A673 (cell line): ENCODE data around the gene DOCK1. TPM values are rescaled to one million over a fixed set of nuclear protein-coding genes. Genes with fewer than 3 reads are reported as not detected.

Experiments used
- BruUV-seq: library from RNA; stranded (reverse); fragments of 400-500 nt; replicated peaks from 2 replicates; lab custom pipeline; 2021; lab: Mats Ljungman, UMichigan
- CTCF ChIA-PET: fragments of 300-600 bp; sonication (Branson Sonifier 250); formaldehyde crosslinking; loops from one replicate; lab custom pipeline; 2022; ENCODE audit warnings: antibody characterized with exemption; lab: Charles Lee
- POLR2A ChIA-PET: fragments of 300-600 bp; sonication (Branson Sonifier 250); formaldehyde crosslinking; loops from one replicate; lab custom pipeline; 2022; ENCODE audit warnings: antibody characterized with exemption; ENCODE audit not compliant: low non-redundant PET; lab: Charles Lee
- DNase-seq: peaks from one replicate; pipeline ENCODE4 v3.0.0-alpha.2; 2015; ENCODE audit warnings: low spot score
- H3K27ac ChIP-seq: fragments of 200-600 bp; sonication (generic); 2 replicates; pipeline ENCODE4 v1.5.1; 2016; ENCODE audit warnings: mixed run types, low read depth, mild to moderate bottlenecking, mixed read lengths, antibody characterized with exemption, low read length; ENCODE audit not compliant: poor library complexity, severe bottlenecking
- H3K27me3 ChIP-seq: fragments of 200-600 bp; sonication (generic); replicated peaks from 2 replicates; pipeline ENCODE4 v1.6.1; 2017; ENCODE audit warnings: mixed run types, low read depth, mild to moderate bottlenecking, mixed read lengths, antibody characterized with exemption, low read length; ENCODE audit not compliant: insufficient read depth, poor library complexity
- H3K36me3 ChIP-seq: fragments of 200-600 bp; sonication (generic); 2 replicates; pipeline ENCODE4 v1.6.1; 2016; ENCODE audit warnings: mixed run types, mild to moderate bottlenecking, mixed read lengths, antibody characterized with exemption, low read length; ENCODE audit not compliant: insufficient read depth, poor library complexity, severe bottlenecking
- H3K4me1 ChIP-seq: fragments of 200-600 bp; sonication (generic); 2 replicates; pipeline ENCODE4 v1.6.1; 2017; ENCODE audit warnings: mixed run types, mild to moderate bottlenecking, mixed read lengths, antibody characterized with exemption, low read length; ENCODE audit not compliant: insufficient read depth, poor library complexity, severe bottlenecking
- H3K4me3 ChIP-seq: fragments of 200-600 bp; sonication (generic); 2 replicates; pipeline ENCODE4 v1.5.1; 2016; ENCODE audit warnings: low read depth, mixed run types, mild to moderate bottlenecking, mixed read lengths, low read length; ENCODE audit not compliant: poor library complexity, severe bottlenecking
- H3K9me3 ChIP-seq: fragments of 200-600 bp; sonication (generic); 2 replicates; pipeline ENCODE4 v1.6.1; 2016; ENCODE audit warnings: mixed run types, low read depth, mild to moderate bottlenecking, mixed read lengths, antibody characterized with exemption, low read length; ENCODE audit not compliant: poor library complexity, severe bottlenecking
- CTCF ChIP-seq: fragments of 300-800, 200-600 bp; sonication (generic); conservative IDR thresholded peaks from 2 replicates; pipeline ENCODE4 v1.5.1; 2017; ENCODE audit warnings: low read depth, mild to moderate bottlenecking, antibody characterized with exemption, low read length, moderate library complexity, mixed read lengths
- EZH2 ChIP-seq: fragments of 200-600 bp; sonication (generic); IDR thresholded peaks from 2 replicates; pipeline ENCODE4 v1.6.1; 2017; ENCODE audit warnings: borderline replicate concordance, low read depth, mild to moderate bottlenecking, mixed read lengths, antibody characterized with exemption, low read length; ENCODE audit not compliant: poor library complexity, severe bottlenecking
- intact Hi-C: fragments of 100-400 bp; cut with micrococcal nuclease; formaldehyde crosslinking; loops from one replicate; pipeline ENCODE4 v1.10.0; 2022; ENCODE audit not compliant: unreplicated experiment
- total RNA-seq: library from RNA; stranded (reverse); gene quantifications from 2 replicates; pipeline ENCODE4 v1.2.3, GENCODE V29; 2021

DOCK1 gene
- total RNA-seq, 1 experiment from 2014 or later = 30.7 TPM

DNA sequence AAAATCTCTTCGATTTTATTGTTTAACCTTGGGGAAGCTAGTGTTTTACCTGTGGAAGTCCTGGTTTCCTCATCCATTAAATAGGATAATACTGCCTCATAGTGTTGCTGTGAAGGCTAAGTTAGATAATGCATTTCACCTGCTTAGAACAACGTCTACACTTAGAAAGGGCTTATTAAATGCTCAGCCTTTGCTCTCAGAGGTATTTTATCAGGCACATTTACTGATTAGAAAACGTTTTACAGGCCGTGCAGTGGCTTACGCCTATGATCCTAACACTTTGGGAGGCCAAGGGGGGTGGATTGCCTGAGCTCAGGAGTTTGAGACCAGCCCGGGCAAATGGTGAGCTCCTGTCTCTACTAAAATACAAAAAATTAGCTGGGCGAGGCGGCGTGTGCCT lies 146.8 kb downstream of the DOCK1 start:
- Histone ChIP-seq H3K9me3 (no peaks in the 10 kb centered on the region), H3K4me3 (no peak overlapping the region), H3K36me3 (no peaks in the 10 kb centered on the region), H3K27ac (no peak overlapping the region), H3K4me1 (no peaks in the 10 kb centered on the region), H3K27me3 (no peaks in the 10 kb centered on the region)
- TF ChIP-seq EZH2 (no peak), CTCF (no peak)
- BruUV-seq = no TSS peak
- ChIA-PET CTCF (no interaction called here), POLR2A (no interaction called here)
- intact Hi-C loops = no loop called here
- no peak for DNase-seq

GRCh38 chr10:127055263-127055662 lies 150.0 kb downstream of the DOCK1 start:
- peaks cover 10% of the 10 kb centered on the region for H3K9me3 ChIP-seq
- H3K27ac ChIP-seq = no peak overlapping the region
- no peaks in the 10 kb centered on the region for H3K36me3 ChIP-seq
- TF ChIP-seq CTCF (no peak), EZH2 (no peak)
- ChIA-PET POLR2A (no interaction called here), CTCF (no interaction called here)
- H3K4me1 ChIP-seq = no peaks in the 10 kb centered on the region
- no peaks in the 10 kb centered on the region for H3K27me3 ChIP-seq
- no peak overlapping the region for H3K4me3 ChIP-seq
- no peak for DNase-seq
- BruUV-seq = no TSS peak
- intact Hi-C loops = no loop called here

DNA sequence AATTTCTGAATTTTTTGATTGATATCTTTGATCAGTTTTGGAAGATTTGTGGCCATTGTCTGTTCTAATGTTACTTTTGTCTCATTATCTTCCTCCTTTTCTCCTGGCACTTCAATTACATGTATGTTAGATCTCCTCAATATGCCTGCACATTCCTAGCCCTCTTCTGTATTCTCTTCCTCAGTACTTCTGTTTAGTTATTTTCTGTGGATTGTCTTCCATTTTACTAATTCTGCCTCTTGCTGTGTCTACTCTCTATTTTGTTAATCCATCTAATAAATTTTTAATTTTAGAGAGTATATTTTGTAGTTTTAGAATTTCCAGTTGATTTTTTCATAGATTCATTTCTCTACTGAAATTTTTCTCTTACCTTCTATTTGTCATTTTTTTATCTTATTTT lies 154.1 kb downstream of the DOCK1 start:
- ChIA-PET CTCF (no interaction called here), POLR2A (no interaction called here)
- Histone ChIP-seq H3K4me3 (no peak overlapping the region), H3K36me3 (no peaks in the 10 kb centered on the region), H3K27ac (no peak overlapping the region), H3K27me3 (no peaks in the 10 kb centered on the region), H3K4me1 (no peaks in the 10 kb centered on the region), H3K9me3 (peaks cover 10% of the 10 kb centered on the region)
- intact Hi-C loops = no loop called here
- no peak for DNase-seq
- BruUV-seq = no TSS peak
- TF ChIP-seq CTCF (no peak), EZH2 (no peak)
